Smooth muscle cell (in vitro differentiated cells): ENCODE data around the gene FAM171A1. TPM values are rescaled to one million over a fixed set of nuclear protein-coding genes. Genes with fewer than 3 reads are reported as not detected.
A peak's percentile ranks its signal among the peaks of the same experiment; 100 is the strongest.

Experiments used
- DNase-seq: peaks from one replicate; lab custom pipeline; 2025; ENCODE audit not compliant: unreplicated experiment; lab: John Stamatoyannopoulos, UW
- H2AFZ ChIP-seq: fragments of 200-600 bp; sonication (generic); 2 replicates; pipeline ENCODE4 v1.6.0; 2016; ENCODE audit warnings: antibody characterized with exemption, low read depth, mild to moderate bottlenecking
- H3F3A ChIP-seq: fragments of 200-600 bp; sonication (generic); 2 replicates; pipeline ENCODE4 v1.6.0; 2017; ENCODE audit warnings: antibody characterized with exemption, low read depth
- H3K27ac ChIP-seq: fragments of 200-600 bp; sonication (generic); 2 replicates; pipeline ENCODE4 v1.5.1; 2016; ENCODE audit warnings: low read depth, mild to moderate bottlenecking
- H3K27me3 ChIP-seq: fragments of 200-600 bp; sonication (generic); 2 replicates; pipeline ENCODE4 v1.6.1; 2016; ENCODE audit warnings: low read depth, mild to moderate bottlenecking
- H3K36me3 ChIP-seq: fragments of 200-600 bp; sonication (generic); 2 replicates; pipeline ENCODE4 v1.5.1; 2016; ENCODE audit warnings: low read depth
- H3K4me1 ChIP-seq: fragments of 200-600 bp; sonication (generic); 2 replicates; pipeline ENCODE4 v1.5.1; 2016; ENCODE audit warnings: low read depth
- H3K4me2 ChIP-seq: fragments of 200-600 bp; sonication (generic); 2 replicates; pipeline ENCODE4 v1.6.0; 2016; ENCODE audit warnings: mild to moderate bottlenecking
- H3K4me3 ChIP-seq: fragments of 200-600 bp; sonication (generic); 2 replicates; pipeline ENCODE4 v1.5.1; 2016; ENCODE audit warnings: mild to moderate bottlenecking
- H3K79me2 ChIP-seq: fragments of 200-600 bp; sonication (generic); 2 replicates; pipeline ENCODE4 v1.6.0; 2016; ENCODE audit warnings: low read depth, mild to moderate bottlenecking
- H3K9ac ChIP-seq: fragments of 200-600 bp; sonication (generic); 2 replicates; pipeline ENCODE4 v1.6.0; 2016; ENCODE audit warnings: low read depth
- H3K9me3 ChIP-seq: fragments of 200-600 bp; sonication (generic); replicated peaks from 2 replicates; pipeline ENCODE4 v1.5.1; 2016; ENCODE audit warnings: low read depth
- H4K20me1 ChIP-seq: fragments of 200-600 bp; sonication (generic); 2 replicates; pipeline ENCODE4 v1.6.0; 2016; ENCODE audit warnings: low read depth
- WGBS: methylation state at CpG from one replicate; pipeline ENCODE4 v1.1.7; 2016; ENCODE audit warnings: low lambda C conversion rate; 5-methylcytosine and 5-hydroxymethylcytosine counted together
- polyA plus RNA-seq: library from polyadenylated mRNA; unstranded; fragments of >200 nt; fragmentation: Nextera tagmentation; extraction: Ambion mirVana; gene quantifications from 2 replicates; pipeline ENCODE4 v1.2.1, GENCODE V29; 2016
- total RNA-seq: library from RNA; depleted of rRNA; stranded (reverse); fragments of >200 nt; gene quantifications from 2 replicates; pipeline ENCODE4 v1.2.3, GENCODE V29; 2014
- TF ChIP-seq, protein P1 (sequence below): fragments of 200-600 bp; sonication (generic); IDR thresholded peaks from 2 replicates; pipeline ENCODE4 v1.5.1; 2017; ENCODE audit warnings: borderline replicate concordance, mild to moderate bottlenecking, antibody characterized with exemption; ENCODE audit not compliant: insufficient read depth, poor library complexity, severe bottlenecking

Gene FAM171A1
- total and polyA plus RNA-seq, 2 experiments from 2014 or later = 25.5 to 37.2 TPM

DNA sequence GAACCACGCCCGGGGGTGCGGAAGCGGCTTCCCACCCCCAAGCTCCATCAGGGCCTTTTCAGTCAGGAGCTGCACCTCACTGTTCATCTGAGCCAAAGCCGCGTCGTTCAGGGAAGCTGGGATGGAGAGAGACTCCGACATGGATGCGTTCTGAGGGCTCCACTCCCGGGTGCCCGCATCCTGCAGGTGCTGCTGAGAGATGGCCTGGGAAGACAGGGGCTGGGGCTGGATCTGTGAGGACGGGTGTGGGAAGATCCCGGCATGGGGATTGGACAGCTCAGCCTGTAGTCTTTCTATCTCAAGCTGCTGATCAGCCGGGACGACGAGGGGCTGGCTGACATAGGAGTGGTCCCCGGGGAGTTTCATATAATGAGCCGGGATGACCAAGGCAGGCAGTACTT lies 157.6 kb downstream of the FAM171A1 start:
- H3K27me3 ChIP-seq = no peaks in the 10 kb centered on the region
- peaks cover 3% of the 10 kb centered on the region for H3K36me3 ChIP-seq
- no peak overlapping the region for H3K4me3 ChIP-seq
- peaks cover 8% of the 10 kb centered on the region for H4K20me1 ChIP-seq
- H3K79me2 ChIP-seq = no peaks in the 10 kb centered on the region
- H3F3A ChIP-seq = peaks cover 8% of the 10 kb centered on the region
- H3K27ac ChIP-seq = no peak overlapping the region
- no peak overlapping the region for H3K9ac ChIP-seq
- H3K4me2 ChIP-seq = no peak overlapping the region
- no peak overlapping the region for H2AFZ ChIP-seq
- no peak for DNase-seq
- H3K9me3 ChIP-seq = no peaks in the 10 kb centered on the region
- TF ChIP-seq, protein P1, sequence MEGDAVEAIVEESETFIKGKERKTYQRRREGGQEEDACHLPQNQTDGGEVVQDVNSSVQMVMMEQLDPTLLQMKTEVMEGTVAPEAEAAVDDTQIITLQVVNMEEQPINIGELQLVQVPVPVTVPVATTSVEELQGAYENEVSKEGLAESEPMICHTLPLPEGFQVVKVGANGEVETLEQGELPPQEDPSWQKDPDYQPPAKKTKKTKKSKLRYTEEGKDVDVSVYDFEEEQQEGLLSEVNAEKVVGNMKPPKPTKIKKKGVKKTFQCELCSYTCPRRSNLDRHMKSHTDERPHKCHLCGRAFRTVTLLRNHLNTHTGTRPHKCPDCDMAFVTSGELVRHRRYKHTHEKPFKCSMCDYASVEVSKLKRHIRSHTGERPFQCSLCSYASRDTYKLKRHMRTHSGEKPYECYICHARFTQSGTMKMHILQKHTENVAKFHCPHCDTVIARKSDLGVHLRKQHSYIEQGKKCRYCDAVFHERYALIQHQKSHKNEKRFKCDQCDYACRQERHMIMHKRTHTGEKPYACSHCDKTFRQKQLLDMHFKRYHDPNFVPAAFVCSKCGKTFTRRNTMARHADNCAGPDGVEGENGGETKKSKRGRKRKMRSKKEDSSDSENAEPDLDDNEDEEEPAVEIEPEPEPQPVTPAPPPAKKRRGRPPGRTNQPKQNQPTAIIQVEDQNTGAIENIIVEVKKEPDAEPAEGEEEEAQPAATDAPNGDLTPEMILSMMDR = no peak
- no peaks in the 10 kb centered on the region for H3K4me1 ChIP-seq
- WGBS = 98% methylated on average over 18 of the region's 18 CpGs

DNA sequence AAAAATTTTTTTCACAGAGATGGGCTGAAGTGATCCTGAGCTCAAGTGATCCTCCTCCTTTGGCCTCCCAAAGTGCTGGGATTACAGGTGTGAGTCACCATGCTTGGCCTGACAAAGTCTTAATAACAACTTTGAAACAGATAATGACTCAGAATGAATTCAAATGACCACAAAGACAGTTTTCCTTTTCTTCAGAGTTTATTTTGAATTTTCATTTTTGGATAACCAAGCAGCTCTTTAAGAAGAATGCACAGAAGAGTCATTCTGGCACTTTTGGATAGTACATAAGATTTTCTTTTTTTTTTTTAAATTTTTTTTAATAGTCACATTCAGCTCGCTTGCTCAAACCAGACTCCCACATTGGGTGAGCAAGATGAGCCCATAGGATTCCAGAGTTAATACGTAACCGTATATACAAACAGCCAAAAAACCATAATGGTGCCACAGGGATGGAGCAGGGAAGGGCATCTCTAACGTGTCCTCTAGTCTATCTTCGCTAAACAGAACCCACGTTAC lies 159.6 kb downstream of the FAM171A1 start:
- Histone ChIP-seq H3K4me2 (peak overlapping the region; percentile 53), H3K9me3 (no peaks in the 10 kb centered on the region), H3K36me3 (peaks cover 3% of the 10 kb centered on the region), H3K79me2 (no peaks in the 10 kb centered on the region), H3K27ac (peak overlapping the region; percentile 93), H4K20me1 (peaks cover 8% of the 10 kb centered on the region), H2AFZ (no peak overlapping the region), H3K4me1 (no peaks in the 10 kb centered on the region), H3F3A (peaks cover 8% of the 10 kb centered on the region), H3K4me3 (no peak overlapping the region), H3K27me3 (no peaks in the 10 kb centered on the region), H3K9ac (peak overlapping the region; percentile 45)
- no peak for DNase-seq
- WGBS = 40% methylated on average over 6 of the region's 6 CpGs
- TF ChIP-seq, protein P1 = no peak

DNA sequence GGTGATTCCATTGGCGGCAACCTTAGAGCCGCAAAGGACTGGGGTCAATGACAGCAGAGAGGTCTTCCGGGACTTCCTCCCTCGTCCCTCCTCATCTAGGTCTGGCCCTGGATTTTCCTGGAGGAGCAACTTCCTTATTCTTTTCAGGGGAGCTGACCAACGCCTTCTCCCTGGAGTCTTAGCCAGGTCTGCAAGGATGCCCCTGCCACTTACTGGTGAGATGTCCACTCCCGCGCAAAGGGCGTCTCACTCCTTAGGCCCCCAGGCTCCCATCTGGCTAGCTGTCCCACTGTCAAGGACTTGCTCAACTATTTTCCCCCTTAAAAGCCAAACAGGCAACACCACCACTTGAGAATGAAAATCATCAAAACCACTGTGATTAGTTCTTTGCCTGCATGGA lies 160.6 kb downstream of the FAM171A1 start:
- peaks cover 8% of the 10 kb centered on the region for H4K20me1 ChIP-seq
- no peak for DNase-seq
- H3K27me3 ChIP-seq = no peaks in the 10 kb centered on the region
- WGBS = 98% methylated on average over 8 of the region's 8 CpGs
- H3K27ac ChIP-seq = peak overlapping the region; percentile 93
- H3K9me3 ChIP-seq = no peaks in the 10 kb centered on the region
- H3K4me2 ChIP-seq = no peak overlapping the region
- no peak overlapping the region for H3K9ac ChIP-seq
- peaks cover 3% of the 10 kb centered on the region for H3K36me3 ChIP-seq
- peaks cover 8% of the 10 kb centered on the region for H3F3A ChIP-seq
- TF ChIP-seq, protein P1 = no peak
- H3K4me1 ChIP-seq = no peaks in the 10 kb centered on the region
- H2AFZ ChIP-seq = no peak overlapping the region
- H3K4me3 ChIP-seq = no peak overlapping the region
- H3K79me2 ChIP-seq = no peaks in the 10 kb centered on the region

DNA sequence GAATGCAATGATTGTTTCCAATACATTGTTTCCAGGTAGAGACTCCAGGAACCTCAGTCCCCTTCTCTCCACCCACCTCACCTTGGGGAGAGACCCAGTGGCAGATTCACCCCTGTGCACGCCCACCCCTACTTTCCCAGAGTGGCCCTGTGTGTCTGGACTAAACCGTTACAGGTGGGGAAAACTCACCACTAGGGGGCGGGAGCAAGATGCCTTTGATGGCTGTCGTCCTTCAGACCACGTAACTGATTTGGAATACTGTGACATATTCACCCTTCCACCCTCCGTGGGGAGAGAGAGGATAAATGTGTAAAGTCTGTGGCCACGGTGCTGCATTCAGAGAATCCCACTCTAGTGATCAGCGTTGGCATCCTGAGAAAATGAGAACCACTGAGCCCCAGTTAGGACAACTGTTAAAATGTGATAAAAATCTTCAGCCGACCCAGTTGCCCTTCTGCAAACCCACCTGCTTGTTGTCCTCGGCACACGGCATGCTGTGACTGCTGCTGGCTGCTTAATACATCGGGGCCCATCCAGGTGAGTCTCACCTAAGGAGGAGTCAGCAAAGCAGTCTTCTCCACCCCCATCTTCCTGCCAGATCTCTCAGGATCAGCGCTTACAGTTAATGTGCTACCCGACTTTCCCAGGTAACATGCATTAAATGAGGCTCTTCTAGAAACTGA lies 161.1 kb downstream of the FAM171A1 start:
- TF ChIP-seq, protein P1 = peak; percentile 81
- H3K27ac ChIP-seq = no peak overlapping the region
- H3K9ac ChIP-seq = no peak overlapping the region
- H4K20me1 ChIP-seq = peaks cover 8% of the 10 kb centered on the region
- no peaks in the 10 kb centered on the region for H3K79me2 ChIP-seq
- no peak overlapping the region for H2AFZ ChIP-seq
- H3K4me3 ChIP-seq = no peak overlapping the region
- H3K9me3 ChIP-seq = no peaks in the 10 kb centered on the region
- no peaks in the 10 kb centered on the region for H3K4me1 ChIP-seq
- H3K27me3 ChIP-seq = no peaks in the 10 kb centered on the region
- WGBS = 45% methylated on average over 14 of the region's 14 CpGs
- H3K36me3 ChIP-seq = peaks cover 3% of the 10 kb centered on the region
- no peak overlapping the region for H3K4me2 ChIP-seq
- DNase-seq = peak; percentile 12
- H3F3A ChIP-seq = peaks cover 8% of the 10 kb centered on the region
